RPMI8226 (cell line): ENCODE measurements around the gene AGBL5.
"Not testable (repeated sequence)": the region's sequence is repeated elsewhere in the genome, so short reads cannot be mapped to it uniquely, and the experiment has no call there.

Experiments
- DNase-seq: peaks from one replicate; pipeline ENCODE4 v3.0.0-alpha.2; 2015

AGBL5 gene

DNA sequence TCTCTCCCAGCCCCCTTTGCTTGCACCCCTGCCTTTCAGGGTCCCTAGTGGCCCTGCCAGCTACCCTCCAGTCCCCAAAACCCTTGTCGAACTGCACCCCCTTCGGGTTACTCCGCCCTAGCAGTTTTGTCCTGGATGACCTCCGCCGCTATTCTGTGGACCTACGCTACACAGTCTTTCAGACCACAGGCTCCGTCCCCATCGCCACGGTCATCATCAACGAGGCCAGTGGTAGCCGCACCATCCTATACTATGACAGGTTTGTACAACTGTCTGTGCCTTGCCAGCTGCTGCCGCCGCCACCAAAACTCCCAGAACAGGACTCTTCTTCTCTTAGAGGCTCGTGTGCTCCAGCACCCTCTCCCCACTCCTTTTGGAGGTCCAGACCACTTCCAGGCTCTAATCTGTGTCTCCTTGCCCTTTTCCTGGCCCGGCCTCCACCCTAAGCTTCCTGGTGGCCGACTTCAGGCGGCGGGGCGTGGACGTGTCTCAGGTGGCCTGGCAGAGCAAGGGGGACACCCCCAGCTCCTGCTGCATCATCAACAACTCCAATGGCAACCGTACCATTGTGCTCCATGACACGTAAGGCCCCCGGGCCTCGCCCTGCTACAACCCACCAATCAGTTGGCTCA lies 43.0 kb downstream of the AGBL5 start:
- no peak for DNase-seq

DNA sequence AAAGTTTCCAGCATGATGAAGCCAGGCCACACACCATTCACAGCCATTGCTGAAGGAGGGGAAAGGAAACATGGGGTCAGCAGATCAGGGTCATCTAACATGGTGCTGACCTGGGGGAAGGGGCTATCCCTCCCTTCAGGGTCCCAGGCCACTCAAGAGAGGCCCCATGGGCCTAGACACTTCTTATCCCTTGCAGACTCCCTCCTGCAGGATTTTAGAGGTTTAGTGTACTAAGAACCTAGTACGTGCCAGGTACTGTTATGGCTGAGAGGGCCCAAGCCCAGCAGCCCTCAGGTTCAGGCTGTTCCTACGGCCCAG lies 43.9 kb downstream of the AGBL5 start:
- no peak for DNase-seq

GRCh38 chr2:27095745-27096651 lies 44.5 kb downstream of the AGBL5 start:
- DNase-seq = peak; percentile 48

- DNase-seq = no peak
These were observed 45.4 kb downstream of the AGBL5 start for GRCh38 chr2:27096748-27097297.

DNA sequence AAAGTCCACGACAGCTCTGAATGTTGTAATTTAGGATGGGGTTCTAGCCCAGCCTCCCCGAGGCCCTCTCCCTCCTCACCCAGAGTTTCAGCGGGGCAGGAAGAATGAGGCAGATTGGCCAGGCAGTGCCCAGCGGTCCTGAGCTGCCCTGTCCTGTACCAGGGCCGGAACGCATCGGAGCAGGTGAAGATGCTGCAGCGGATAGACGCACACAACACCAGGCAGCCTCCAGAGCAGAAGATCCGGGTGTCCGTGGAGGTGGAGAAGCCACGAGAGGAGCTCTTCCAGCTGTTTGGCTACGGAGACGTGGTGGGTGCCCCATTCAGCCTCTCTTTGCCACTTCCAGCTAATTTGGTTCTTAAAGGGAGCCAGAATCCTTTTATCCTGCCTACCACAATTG lies 45.9 kb downstream of the AGBL5 start:
- DNase-seq = no peak

GRCh38 chr2:27099334-27099955 lies 48.0 kb downstream of the AGBL5 start:
- DNase-seq = no peak

DNA sequence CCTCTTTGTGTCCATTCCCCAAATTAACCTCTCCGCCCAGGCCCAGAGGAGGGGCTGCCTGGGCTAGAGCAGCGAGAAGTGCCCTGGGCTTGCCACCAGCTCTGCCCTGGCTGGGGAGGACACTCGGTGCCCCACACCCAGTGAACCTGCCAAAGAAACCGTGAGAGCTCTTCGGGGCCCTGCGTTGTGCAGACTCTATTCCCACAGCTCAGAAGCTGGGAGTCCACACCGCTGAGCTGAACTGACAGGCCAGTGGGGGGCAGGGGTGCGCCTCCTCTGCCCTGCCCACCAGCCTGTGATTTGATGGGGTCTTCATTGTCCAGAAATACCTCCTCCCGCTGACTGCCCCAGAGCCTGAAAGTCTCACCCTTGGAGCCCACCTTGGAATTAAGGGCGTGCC lies 48.6 kb downstream of the AGBL5 start:
- DNase-seq = no peak

DNA sequence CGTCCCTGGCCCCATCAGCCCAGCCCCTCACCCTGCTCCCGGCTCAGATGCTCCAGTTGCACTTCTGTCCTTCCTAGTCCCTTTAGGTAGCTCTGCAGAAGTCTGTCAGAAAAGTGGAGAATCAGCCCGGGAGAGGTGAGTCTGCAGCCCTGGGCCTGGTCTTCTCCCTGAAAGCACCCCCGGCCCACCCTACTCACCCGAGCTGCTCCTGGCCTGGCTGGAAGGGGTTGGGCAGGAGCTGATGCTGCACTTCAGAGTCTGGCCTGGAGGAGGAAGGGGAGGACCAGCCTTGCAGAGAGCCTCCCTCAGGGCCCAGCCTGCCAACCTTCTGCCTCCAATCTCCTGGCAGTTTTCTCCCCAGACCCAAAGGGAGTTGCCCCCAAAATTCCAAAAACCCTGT lies 50.9 kb downstream of the AGBL5 start:
- DNase-seq = no peak

GRCh38 chr2:27105981-27106380 lies 54.5 kb downstream of the AGBL5 start:
- peak; percentile 68 for DNase-seq

- no peak for DNase-seq
These were observed 56.8 kb downstream of the AGBL5 start for GRCh38 chr2:27108221-27108620.

- no peak for DNase-seq
These were observed 57.6 kb downstream of the AGBL5 start for GRCh38 chr2:27109083-27109482.

GRCh38 chr2:27110603-27111352 lies 59.3 kb downstream of the AGBL5 start:
- not testable (repeated sequence) for DNase-seq

DNA sequence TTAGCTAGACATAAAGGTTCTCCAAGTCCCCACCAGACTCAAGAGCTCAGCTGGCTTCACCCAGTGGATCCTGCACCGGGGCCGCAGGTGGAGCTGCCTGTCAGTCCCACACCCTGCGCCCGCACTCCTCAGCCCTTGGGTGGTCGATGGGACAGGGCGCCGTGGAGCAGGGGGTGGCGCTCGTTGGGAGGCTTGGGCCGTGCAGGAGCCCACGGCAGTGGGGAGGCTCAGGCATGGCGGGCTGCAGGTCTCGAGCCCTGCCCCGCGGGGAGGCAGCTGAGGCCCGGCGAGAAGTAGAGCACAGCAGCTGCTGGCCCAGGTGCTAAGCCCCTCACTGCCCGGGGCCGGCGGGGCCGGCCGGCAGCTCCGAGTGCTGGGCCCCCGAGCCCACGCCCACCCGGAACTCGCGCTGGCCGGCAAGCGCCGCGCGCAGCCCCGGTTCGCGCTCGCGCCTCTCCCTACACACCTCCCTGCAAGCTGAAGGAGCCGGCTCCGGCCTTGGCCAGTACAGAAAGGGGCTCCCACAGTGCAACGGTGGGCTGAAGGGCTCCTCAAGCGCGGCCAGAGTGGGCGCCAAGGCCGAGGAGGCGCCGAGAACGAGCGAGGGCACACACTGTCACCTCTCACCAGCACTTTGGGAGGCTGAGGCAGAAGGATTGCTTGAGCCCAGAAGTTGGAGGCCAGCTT lies 60.1 kb downstream of the AGBL5 start:
- DNase-seq = not testable (repeated sequence)

- no peak for DNase-seq
These were observed 64.1 kb downstream of the AGBL5 start for GRCh38 chr2:27115519-27115918.

DNA sequence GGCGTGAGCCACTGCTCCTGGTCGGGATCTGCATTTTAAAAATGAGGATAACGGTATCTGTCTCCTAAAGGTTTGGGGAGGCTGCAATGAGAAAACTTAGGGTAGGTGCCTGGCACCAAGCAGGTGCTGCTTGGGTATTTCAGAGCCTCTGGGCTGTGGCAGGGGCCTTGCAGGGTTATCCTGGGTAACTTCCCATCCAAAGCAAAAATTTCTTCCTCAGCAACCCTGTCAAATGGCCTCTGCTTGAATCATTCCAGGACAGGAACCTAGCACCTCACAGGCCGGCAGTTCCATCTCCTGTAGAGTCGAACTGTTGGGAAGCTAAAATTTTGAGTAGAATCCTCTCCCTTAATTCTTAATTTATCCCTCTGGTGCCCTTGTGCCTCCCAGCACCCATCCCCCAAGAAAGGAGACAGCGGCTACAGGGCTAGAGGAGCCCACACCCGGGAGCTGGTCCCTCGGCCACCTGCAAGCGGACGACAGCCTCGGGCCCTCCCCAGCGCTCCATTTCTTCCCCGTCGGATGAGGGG lies 66.6 kb downstream of the AGBL5 start:
- no peak for DNase-seq

DNA sequence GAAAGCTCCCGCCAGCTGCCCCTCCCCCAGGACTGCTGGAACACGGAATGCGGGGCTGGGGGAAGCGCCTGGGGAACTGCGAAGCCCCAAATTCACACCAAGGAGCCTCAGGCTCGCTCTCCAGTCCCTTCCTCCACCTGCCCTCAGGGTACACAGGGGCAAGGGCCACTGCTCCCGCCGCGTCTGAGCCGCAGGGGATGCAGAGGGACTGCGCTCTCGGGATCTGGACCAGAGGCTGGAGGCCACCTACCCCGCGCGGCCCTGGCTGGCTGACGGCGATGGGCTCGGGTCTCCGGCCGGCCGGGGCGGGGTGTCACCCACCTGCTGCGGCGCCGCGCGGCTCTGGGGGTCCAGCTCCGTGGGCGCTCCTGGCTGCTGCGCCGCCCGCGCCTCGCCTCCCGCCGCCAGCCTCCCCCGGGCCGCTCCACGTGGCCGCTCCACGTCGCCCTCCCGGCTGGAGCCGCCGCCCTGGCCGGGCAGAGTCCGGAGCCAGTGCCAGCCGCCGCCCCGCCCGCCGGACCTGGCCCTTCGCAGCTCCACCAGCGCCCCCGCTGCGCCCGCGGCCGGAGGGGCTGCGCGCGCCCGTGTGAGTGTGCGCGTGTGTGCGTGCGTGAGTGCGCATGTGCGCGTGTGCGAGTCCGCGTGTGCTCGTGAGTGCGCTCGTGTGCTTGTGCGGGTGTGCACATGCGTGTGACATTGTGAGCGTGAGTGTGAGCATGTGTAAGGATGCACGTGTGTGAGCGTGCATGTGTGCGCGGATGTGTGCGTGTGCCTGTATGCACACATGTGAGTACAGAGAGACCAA lies 67.3 kb downstream of the AGBL5 start, which contains the start of gene CGREF1:
Gene CGREF1 (minus strand): TSS at position 604 of the 805 bp plus-strand sequence. CDS start 14,762 bp downstream, outside the sequence.
- no peak for DNase-seq

- DNase-seq = not testable (repeated sequence)
These were observed 67.8 kb downstream of the AGBL5 start for GRCh38 chr2:27119330-27119670.
